OCI-LY3 (cell line): ENCODE measurements around the gene GBX2.

Source experiments
- H2AFZ ChIP-seq: fragments of 200-600, 300-600 bp; shearing (Covaris generic); 2 replicates; pipeline ENCODE4 v1.6.0; 2014; ENCODE audit warnings: antibody characterized with exemption, low read depth, low read length
- H3K27ac ChIP-seq: fragments of 200-600, 300-600 bp; sonication (generic); 2 replicates; pipeline ENCODE4 v1.5.1; 2014; ENCODE audit warnings: mild to moderate bottlenecking, low read length, moderate library complexity, mixed read lengths
- H3K27me3 ChIP-seq: fragments of 200-600, 300-600 bp; sonication (generic); 2 replicates; pipeline ENCODE4 v1.6.1; 2014; ENCODE audit warnings: low read depth, low read length, mixed read lengths
- H3K36me3 ChIP-seq: fragments of 200-600, 300-600 bp; sonication (generic); replicated peaks from 2 replicates; pipeline ENCODE3; 2014; ENCODE audit warnings: low read depth, low read length, mixed read lengths
- H3K4me1 ChIP-seq: fragments of 300-600, 200-600 bp; sonication (generic); 2 replicates; pipeline ENCODE4 v1.6.1; 2014; ENCODE audit warnings: low read length, mixed read lengths
- H3K4me2 ChIP-seq: fragments of 200-600, 300-600 bp; sonication (generic); 2 replicates; pipeline ENCODE4 v1.6.1; 2014; ENCODE audit warnings: low read length, mixed read lengths
- H3K4me3 ChIP-seq: fragments of 300-600, 200-600 bp; sonication (generic); 2 replicates; pipeline ENCODE4 v1.5.1; 2014; ENCODE audit warnings: antibody characterized with exemption, mild to moderate bottlenecking, low read length, moderate library complexity
- H3K79me2 ChIP-seq: fragments of 300-600, 200-600 bp; shearing (Covaris generic); 2 replicates; pipeline ENCODE4 v1.6.1; 2014; ENCODE audit warnings: mild to moderate bottlenecking, low read length, mixed read lengths
- H3K9ac ChIP-seq: fragments of 300-600, 200-600 bp; shearing (Covaris generic); 2 replicates; pipeline ENCODE4 v1.6.0; 2014; ENCODE audit warnings: mild to moderate bottlenecking, low read length, moderate library complexity
- H3K9me3 ChIP-seq: fragments of 200-600, 300-600 bp; shearing (Covaris generic); 2 replicates; pipeline ENCODE4 v1.6.1; 2014; ENCODE audit warnings: low read length, mixed read lengths; ENCODE audit not compliant: insufficient read depth
- H4K20me1 ChIP-seq: fragments of 200-600, 300-600 bp; sonication (generic); 2 replicates; pipeline ENCODE4 v1.6.1; 2016; ENCODE audit warnings: low read length, mixed read lengths; ENCODE audit not compliant: insufficient read depth
- CTCF ChIP-seq: fragments of 200-600, 300-600 bp; sonication (generic); IDR thresholded peaks from 2 replicates; pipeline ENCODE4 v1.5.1; 2014; ENCODE audit warnings: antibody characterized with exemption, low read length, low read depth
- EZH2phosphoT487 ChIP-seq: fragments of 200-600 bp; shearing (Covaris generic); IDR thresholded peaks from 2 replicates; pipeline ENCODE4 v1.6.1; 2018; ENCODE audit warnings: antibody characterized with exemption, mixed run types, low read depth

GBX2 gene

GRCh38 chr2:236195726-236196125 lies 27.5 kb upstream of the GBX2 start:
- Histone ChIP-seq H4K20me1 (no peaks in the 10 kb centered on the region), H3K9me3 (no peaks in the 10 kb centered on the region), H3K27me3 (no peaks in the 10 kb centered on the region), H3K4me3 (no peak overlapping the region), H3K9ac (no peak overlapping the region), H3K4me2 (no peak overlapping the region), H3K79me2 (no peaks in the 10 kb centered on the region), H2AFZ (no peak overlapping the region), H3K27ac (no peak overlapping the region), H3K36me3 (no peaks in the 10 kb centered on the region), H3K4me1 (no peaks in the 10 kb centered on the region)
- TF ChIP-seq EZH2phosphoT487: no peak
- TF ChIP-seq CTCF: no peak

- H2AFZ ChIP-seq: no peak overlapping the region
- no peaks in the 10 kb centered on the region for H3K36me3 ChIP-seq
- H3K79me2 ChIP-seq: no peaks in the 10 kb centered on the region
- TF ChIP-seq EZH2phosphoT487 (no peak), CTCF (no peak)
- H3K27ac ChIP-seq: no peak overlapping the region
- H4K20me1 ChIP-seq: no peaks in the 10 kb centered on the region
- H3K9me3 ChIP-seq: no peaks in the 10 kb centered on the region
- no peak overlapping the region for H3K4me3 ChIP-seq
- no peak overlapping the region for H3K4me2 ChIP-seq
- H3K9ac ChIP-seq: no peak overlapping the region
- no peaks in the 10 kb centered on the region for H3K27me3 ChIP-seq
- no peaks in the 10 kb centered on the region for H3K4me1 ChIP-seq
Observed at GRCh38 chr2:236194786-236195185, 26.6 kb upstream of the GBX2 start.

- Histone ChIP-seq H3K9me3 (no peaks in the 10 kb centered on the region), H4K20me1 (no peaks in the 10 kb centered on the region), H3K9ac (no peak overlapping the region)
Observed at GRCh38 chr2:236193026-236193425, 24.8 kb upstream of the GBX2 start.

GRCh38 chr2:236190674-236191073 lies 22.5 kb upstream of the GBX2 start:
- Histone ChIP-seq H4K20me1 (no peaks in the 10 kb centered on the region), H3K4me3 (no peak overlapping the region), H3K79me2 (no peaks in the 10 kb centered on the region), H3K4me2 (no peak overlapping the region), H3K9ac (no peak overlapping the region), H3K4me1 (no peaks in the 10 kb centered on the region), H2AFZ (no peak overlapping the region), H3K36me3 (no peaks in the 10 kb centered on the region), H3K9me3 (no peaks in the 10 kb centered on the region), H3K27ac (no peak overlapping the region), H3K27me3 (no peaks in the 10 kb centered on the region)
- TF ChIP-seq CTCF: no peak

More at GRCh38 chr2:236193026-236193425, 24.8 kb upstream of the GBX2 start:
- no peaks in the 10 kb centered on the region for H3K4me1 ChIP-seq
- no peaks in the 10 kb centered on the region for H3K27me3 ChIP-seq
- H3K27ac ChIP-seq: no peak overlapping the region
- no peak overlapping the region for H3K4me2 ChIP-seq
- no peak overlapping the region for H3K4me3 ChIP-seq
- no peaks in the 10 kb centered on the region for H3K79me2 ChIP-seq
- H2AFZ ChIP-seq: no peak overlapping the region
- no peak for TF ChIP-seq EZH2phosphoT487
- TF ChIP-seq CTCF: no peak
- H3K36me3 ChIP-seq: no peaks in the 10 kb centered on the region
